GM12878 (cell line): Measurements from ENCODE around the gene CENPO. TPM values are rescaled to one million over a fixed set of nuclear protein-coding genes. Genes with fewer than 3 reads are reported as not detected.

Experiments
- ATAC-seq: fragments of 200-7000 bp; cut with Tn5 transposase; 3 replicates; pipeline ENCODE4 v1.9.1; 2020; ENCODE audit warnings: mild to moderate bottlenecking, moderate library complexity
- BruUV-seq: library from RNA; stranded (reverse); fragments of 400-500 nt; replicated peaks from 2 replicates; lab custom pipeline; 2021; lab: Mats Ljungman, UMichigan
- CTCF ChIA-PET: fragments of 300-600 bp; sonication (Branson Sonifier 250); formaldehyde crosslinking; extraction: SDS; loops from one replicate; lab custom pipeline; 2021; ENCODE audit warnings: inconsistent platforms; lab: Yijun Ruan, JAX
- POLR2A ChIA-PET: fragments of 350-600 bp; formaldehyde crosslinking; extraction: SDS; loops from one replicate; lab custom pipeline; 2021; ENCODE audit warnings: inconsistent platforms; lab: Charles Lee
- RAD21 ChIA-PET: fragments of 300-600 bp; sonication (Branson Sonifier 250); formaldehyde crosslinking; loops from one replicate; lab custom pipeline; 2023; ENCODE audit warnings: antibody characterized with exemption; ENCODE audit not compliant: unreplicated experiment; lab: Charles Lee
- SMC1A ChIA-PET: fragments of 300-600 bp; sonication (Branson Sonifier 250); formaldehyde crosslinking; loops from one replicate; lab custom pipeline; 2023; ENCODE audit not compliant: unreplicated experiment, uncharacterized antibody; lab: Charles Lee
- DNase-seq: peaks from one replicate; pipeline ENCODE4 v3.0.0-alpha.2; 2011; ENCODE audit warnings: low read depth, low spot score
- FAIRE-seq: peaks from 3 replicates; lab custom pipeline; 2011; peaks lifted over from hg19 to GRCh38; lab: Jason Lieb, UNC
- H2AFZ ChIP-seq: 2 replicates; pipeline ENCODE4 v1.6.0; 2011; ENCODE audit warnings: low read depth, low read length, control low read depth; ENCODE audit not compliant: control insufficient read depth
- H3K27ac ChIP-seq: 2 replicates; pipeline ENCODE4 v1.5.1; 2011; ENCODE audit warnings: control low read depth; ENCODE audit not compliant: control insufficient read depth, insufficient read depth
- H3K27me3 ChIP-seq, 2 experiments: replicated peaks in 1 of 2; 2 replicates each; pipeline versions ENCODE4 v1.6.0 to v1.6.1; 2011; ENCODE audit warnings: low read length in 1 of 2; ENCODE audit not compliant: control insufficient read depth in 2 of 2, insufficient read depth in 2 of 2
- H3K36me3 ChIP-seq, 2 experiments: 2 replicates each; pipeline ENCODE4 v1.5.1; 2011; ENCODE audit warnings: low read length in 1 of 2; ENCODE audit not compliant: control insufficient read depth in 2 of 2, insufficient read depth in 2 of 2
- H3K4me1 ChIP-seq: 2 replicates; pipeline ENCODE4 v1.6.1; 2011; ENCODE audit warnings: mild to moderate bottlenecking, low read length, moderate library complexity, mixed read lengths; ENCODE audit not compliant: control insufficient read depth, insufficient read depth
- H3K4me2 ChIP-seq: 2 replicates; pipeline ENCODE4 v1.6.0; 2011; ENCODE audit warnings: control low read depth; ENCODE audit not compliant: control insufficient read depth, insufficient read depth
- H3K4me3 ChIP-seq: fragments of 200-600 bp; sonication (generic); 2 replicates; pipeline ENCODE4 v1.5.1; 2016
- H3K79me2 ChIP-seq: 2 replicates; pipeline ENCODE4 v1.6.0; 2011; ENCODE audit warnings: low read length; ENCODE audit not compliant: control insufficient read depth, insufficient read depth
- H3K9ac ChIP-seq: 2 replicates; pipeline ENCODE4 v1.8.0; 2011; ENCODE audit warnings: low read length, control low read depth, mixed read lengths; ENCODE audit not compliant: control insufficient read depth, insufficient read depth
- H3K9me3 ChIP-seq: replicated peaks from 3 replicates; pipeline ENCODE4 v1.5.1; 2011; ENCODE audit warnings: mild to moderate bottlenecking, low read length; ENCODE audit not compliant: control insufficient read depth, insufficient read depth
- H4K20me1 ChIP-seq: 2 replicates; pipeline ENCODE4 v1.6.0; 2011; ENCODE audit not compliant: control insufficient read depth, insufficient read depth
- IRF4 ChIP-seq: IDR thresholded peaks from 2 replicates; pipeline ENCODE4 v1.6.1; 2011; ENCODE audit warnings: low read depth, low read length
- NFIC ChIP-seq: IDR thresholded peaks from 2 replicates; pipeline ENCODE4 v1.6.1; 2012; ENCODE audit warnings: low read depth, mild to moderate bottlenecking, inconsistent platforms, low read length, moderate library complexity
- RUNX3 ChIP-seq: IDR thresholded peaks from 2 replicates; pipeline ENCODE4 v1.6.1; 2012; ENCODE audit warnings: low read length, inconsistent platforms
- WGBS: methylation state at CpG from one replicate; pipeline ENCODE4 v1.1.6; 2016; ENCODE audit warnings: low lambda C conversion rate; ENCODE audit not compliant: insufficient replicate concordance, insufficient coverage; ENCODE audit errors: missing lambda C conversion rate; 5-methylcytosine and 5-hydroxymethylcytosine counted together
- in situ Hi-C: fragments of 300-500 bp; cut with MboI; formaldehyde crosslinking; loops from 9 replicates; pipeline ENCODE4 v1.14.3; 2018; ENCODE audit warnings: mixed read lengths
- intact Hi-C: fragments of 100-400 bp; cut with micrococcal nuclease; formaldehyde crosslinking; loops from one replicate; pipeline ENCODE4 v1.14.2; 2022; ENCODE audit not compliant: unreplicated experiment
- polyA plus RNA-seq, 11 experiments: library from polyadenylated mRNA; depleted of rRNA in 4 of 11; unstranded in 6 of 11; stranded (reverse) in 5 of 11; fragments of >200 nt; fragmentation: Nextera tagmentation in 4 of 11; fragmentation: Illumina TruSeq in 1 of 11; extraction: Ambion mirVana in 4 of 11; extraction: Trizol in 1 of 11; gene quantifications; 1 replicate in 1 of 11; 2 replicates in 10 of 11; pipeline versions ENCODE4 v1.2.1 to v1.2.3, GENCODE V29; 2011 to 2016; ENCODE audit warnings: inconsistent platforms in 2 of 11, missing spikeins in 2 of 11, low read depth in 1 of 11
- total RNA-seq, 4 experiments: library from RNA; depleted of rRNA in 3 of 4; stranded (reverse); fragments of >200 nt in 3 of 4; fragmentation: Illumina TruSeq in 1 of 4; extraction: Trizol in 1 of 4; gene quantifications; 2 replicates each; pipeline versions ENCODE4 v1.2.1 to v1.2.3, GENCODE V29; 2013 to 2021
- TF ChIP-seq, protein P1 (sequence below): IDR thresholded peaks from 2 replicates; pipeline ENCODE4 v1.6.1; 2012; ENCODE audit warnings: low read depth, low read length, improper control_type of control experiment
- TF ChIP-seq, protein P2 (sequence below): fragments of 450-650 bp; IDR thresholded peaks from 2 replicates; pipeline ENCODE4 v1.6.1; 2016; ENCODE audit warnings: mild to moderate bottlenecking

Gene CENPO
- total and polyA plus RNA-seq, 10 of the 15 experiments (the other 5 are each of a cell fraction or from before 2014, with no cell fraction given), result 18.7 to 37.0 (median 31.4) TPM

DNA sequence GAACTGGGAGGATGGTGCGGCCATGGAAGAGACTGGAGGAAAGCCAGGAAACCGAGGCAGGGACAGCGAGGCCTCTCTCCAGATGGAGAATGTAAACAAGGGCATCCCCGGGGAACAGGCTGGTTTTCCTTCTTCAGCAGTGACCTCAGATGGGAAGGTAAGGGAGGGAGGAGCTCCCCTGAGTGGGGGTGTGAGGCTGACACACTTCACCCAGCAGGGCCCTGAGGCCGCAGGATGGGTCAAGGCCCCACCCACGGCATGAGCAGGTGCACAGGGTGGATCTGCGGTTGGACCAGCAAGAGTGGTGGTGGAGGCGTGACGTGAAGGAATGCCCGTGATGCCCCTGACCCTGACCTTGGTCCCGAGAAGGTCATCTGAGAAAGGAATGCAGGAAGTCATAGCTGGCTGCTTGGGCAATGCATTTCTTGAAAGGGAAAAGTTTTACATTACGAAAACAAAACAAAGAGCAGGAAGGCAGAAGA is 78.7 kb downstream of the CENPO start:
- 86% methylated on average over 12 of the region's 12 CpGs for WGBS
- Histone ChIP-seq H3K9me3 (no peaks in the 10 kb centered on the region), H4K20me1 (no peaks in the 10 kb centered on the region), H3K4me3 (no peak overlapping the region), H3K27ac (no peak overlapping the region), H3K4me2 (no peak overlapping the region), H3K9ac (no peak overlapping the region), H3K27me3 (no peaks in the 10 kb centered on the region), H3K79me2 (no peaks in the 10 kb centered on the region), H3K4me1 (no peaks in the 10 kb centered on the region), H2AFZ (no peak overlapping the region), H3K36me3 (peaks cover 14 to 20% of the 10 kb centered on the region in 2 experiments; a peak in 3 of 4 replicates)
- BruUV-seq, result no TSS peak
- in situ Hi-C loops, result no loop called here
- DNase-seq (no peak), ATAC-seq (no peak), FAIRE-seq (no peak)
- RAD21 ChIA-PET, result no interaction called here
- no peak for TF ChIP-seq NFIC
- TF ChIP-seq RUNX3, result no peak
- TF ChIP-seq, protein P1, sequence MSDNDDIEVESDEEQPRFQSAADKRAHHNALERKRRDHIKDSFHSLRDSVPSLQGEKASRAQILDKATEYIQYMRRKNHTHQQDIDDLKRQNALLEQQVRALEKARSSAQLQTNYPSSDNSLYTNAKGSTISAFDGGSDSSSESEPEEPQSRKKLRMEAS, result no peak
- TF ChIP-seq, protein P2, sequence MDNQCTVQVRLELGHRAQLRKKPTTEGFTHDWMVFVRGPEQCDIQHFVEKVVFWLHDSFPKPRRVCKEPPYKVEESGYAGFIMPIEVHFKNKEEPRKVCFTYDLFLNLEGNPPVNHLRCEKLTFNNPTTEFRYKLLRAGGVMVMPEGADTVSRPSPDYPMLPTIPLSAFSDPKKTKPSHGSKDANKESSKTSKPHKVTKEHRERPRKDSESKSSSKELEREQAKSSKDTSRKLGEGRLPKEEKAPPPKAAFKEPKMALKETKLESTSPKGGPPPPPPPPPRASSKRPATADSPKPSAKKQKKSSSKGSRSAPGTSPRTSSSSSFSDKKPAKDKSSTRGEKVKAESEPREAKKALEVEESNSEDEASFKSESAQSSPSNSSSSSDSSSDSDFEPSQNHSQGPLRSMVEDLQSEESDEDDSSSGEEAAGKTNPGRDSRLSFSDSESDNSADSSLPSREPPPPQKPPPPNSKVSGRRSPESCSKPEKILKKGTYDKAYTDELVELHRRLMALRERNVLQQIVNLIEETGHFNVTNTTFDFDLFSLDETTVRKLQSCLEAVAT, result no peak
- TF ChIP-seq IRF4, result no peak
- CTCF ChIA-PET, result interaction anchor here (0.9 to 1.4 kb wide), 2 partner anchors 9 to 44 kb away, joined by 3 to 4 read pairs; no protein-coding TSS in a partner anchor
- SMC1A ChIA-PET, result no interaction called here
- POLR2A ChIA-PET, result no interaction called here
- intact Hi-C loops, result no loop called here

Other genes with a start within 250 kb of the CENPO start
- gene PTRHD1, start within 50 bp of the CENPO start, total RNA-seq (2014; rRNA removed), result 41.3 and 46.1 TPM in 2 replicates
- gene PTRHD1, start within 50 bp of the CENPO start, total RNA-seq (2014; rRNA removed; fragmentation: Illumina TruSeq; extraction: Trizol), result 28.1 and 30.4 TPM in 2 replicates
- gene PTRHD1, start within 50 bp of the CENPO start, total RNA-seq (2021), result 36.6 and 39.0 TPM in 2 replicates
- gene PTRHD1, start within 50 bp of the CENPO start, polyA plus RNA-seq (2011; rRNA removed), result 59.3 and 62.3 TPM in 2 replicates
- gene PTRHD1, start within 50 bp of the CENPO start, polyA plus RNA-seq (2014; fragmentation: Illumina TruSeq; extraction: Trizol), result 8.2 and 15.9 TPM in 2 replicates
- gene PTRHD1, start within 50 bp of the CENPO start, polyA plus RNA-seq (2014; fragmentation: Nextera tagmentation; extraction: Ambion mirVana), result 10 to 100 TPM; 30.6 to 43.9 TPM
- 54.6 and 64.2 TPM in 2 replicates for gene PTRHD1, start within 50 bp of the CENPO start, polyA plus RNA-seq (2014; rRNA removed)
- gene PTRHD1, start within 50 bp of the CENPO start, polyA plus RNA-seq (2016; fragmentation: Nextera tagmentation; extraction: Ambion mirVana), result 10 to 100 TPM; 50.0 to 52.2 TPM
- gene ADCY3, start 126.8 kb downstream of the CENPO start, total RNA-seq (2014; rRNA removed), result 58.9 and 75.6 TPM in 2 replicates
- 44.9 and 47.5 TPM in 2 replicates for gene ADCY3, start 126.8 kb downstream of the CENPO start, total RNA-seq (2014; rRNA removed; fragmentation: Illumina TruSeq; extraction: Trizol)
- 88.2 and 102 TPM in 2 replicates for gene ADCY3, start 126.8 kb downstream of the CENPO start, total RNA-seq (2021)
- 31.0 and 53.2 TPM in 2 replicates for gene ADCY3, start 126.8 kb downstream of the CENPO start, polyA plus RNA-seq (2011; rRNA removed)
- gene ADCY3, start 126.8 kb downstream of the CENPO start, polyA plus RNA-seq (2014; fragmentation: Illumina TruSeq; extraction: Trizol), result 44.4 and 72.7 TPM in 2 replicates
- 1 to 10 TPM; 2.8 to 8.6 TPM for gene ADCY3, start 126.8 kb downstream of the CENPO start, polyA plus RNA-seq (2014; fragmentation: Nextera tagmentation; extraction: Ambion mirVana)
- 90.5 and 107 TPM in 2 replicates for gene ADCY3, start 126.8 kb downstream of the CENPO start, polyA plus RNA-seq (2014; rRNA removed)
- 10 to 100 TPM; 13.2 to 17.2 TPM for gene ADCY3, start 126.8 kb downstream of the CENPO start, polyA plus RNA-seq (2016; fragmentation: Nextera tagmentation; extraction: Ambion mirVana)
- 3.7 and 4.9 TPM in 2 replicates for gene DNAJC27, start 178.5 kb downstream of the CENPO start, total RNA-seq (2014; rRNA removed)
- 4.5 and 4.8 TPM in 2 replicates for gene DNAJC27, start 178.5 kb downstream of the CENPO start, total RNA-seq (2014; rRNA removed; fragmentation: Illumina TruSeq; extraction: Trizol)
- gene DNAJC27, start 178.5 kb downstream of the CENPO start, total RNA-seq (2021), result 2.8 and 3.6 TPM in 2 replicates
- 6.7 and 9.3 TPM in 2 replicates for gene DNAJC27, start 178.5 kb downstream of the CENPO start, polyA plus RNA-seq (2011; rRNA removed)
- gene DNAJC27, start 178.5 kb downstream of the CENPO start, polyA plus RNA-seq (2014; fragmentation: Illumina TruSeq; extraction: Trizol), result 5.4 and 7.8 TPM in 2 replicates
- gene DNAJC27, start 178.5 kb downstream of the CENPO start, polyA plus RNA-seq (2014; fragmentation: Nextera tagmentation; extraction: Ambion mirVana), result 1 to 10 TPM in 1 of 2 experiments, under 1 TPM in 1; 0.95 to 1.3 TPM
- gene DNAJC27, start 178.5 kb downstream of the CENPO start, polyA plus RNA-seq (2014; rRNA removed), result 3.7 and 9.6 TPM in 2 replicates
- 1 to 10 TPM; 2.9 TPM for gene DNAJC27, start 178.5 kb downstream of the CENPO start, polyA plus RNA-seq (2016; fragmentation: Nextera tagmentation; extraction: Ambion mirVana)
- 1.7 and 1.9 TPM in 2 replicates for gene EFR3B, start 248.7 kb downstream of the CENPO start, total RNA-seq (2014; rRNA removed)
- 1.7 and 1.8 TPM in 2 replicates for gene EFR3B, start 248.7 kb downstream of the CENPO start, total RNA-seq (2014; rRNA removed; fragmentation: Illumina TruSeq; extraction: Trizol)
- gene EFR3B, start 248.7 kb downstream of the CENPO start, total RNA-seq (2021), result 3.5 and 3.9 TPM in 2 replicates
- 0.06 and 0.12 TPM in 2 replicates for gene EFR3B, start 248.7 kb downstream of the CENPO start, polyA plus RNA-seq (2011; rRNA removed)
- 1.2 and 1.9 TPM in 2 replicates for gene EFR3B, start 248.7 kb downstream of the CENPO start, polyA plus RNA-seq (2014; fragmentation: Illumina TruSeq; extraction: Trizol)
- under 1 TPM; 0.43 to 0.44 TPM for gene EFR3B, start 248.7 kb downstream of the CENPO start, polyA plus RNA-seq (2014; fragmentation: Nextera tagmentation; extraction: Ambion mirVana)
- gene EFR3B, start 248.7 kb downstream of the CENPO start, polyA plus RNA-seq (2014; rRNA removed), result 2.1 TPM in 2 replicates
- gene EFR3B, start 248.7 kb downstream of the CENPO start, polyA plus RNA-seq (2016; fragmentation: Nextera tagmentation; extraction: Ambion mirVana), result 1 to 10 TPM; 1.7 to 2.0 TPM